ENCODE data around the gene GBP7. TPM values are rescaled to one million over a fixed set of nuclear protein-coding genes. Genes with fewer than 3 reads are reported as not detected.

The GBP7 gene
- total RNA-seq, 2 donors from 2014 or later, result 0.21 TPM; not detected in 1

GRCh38 chr1:89095737-89096136 lies 80.1 kb downstream of the GBP7 start:
- H3K36me3 ChIP-seq, result no peaks in the 10 kb centered on the region
- no peaks in the 10 kb centered on the region for H3K27me3 ChIP-seq (replicated peaks; ENCODE audit: insufficient read depth)
- H3K9me3 ChIP-seq, result no peaks in the 10 kb centered on the region
- ATAC-seq (ENCODE audit: insufficient number of reproducible peaks, low FRiP score, low read depth) (no peak), DNase-seq (ENCODE audit: low spot score) (no peak)
- TF ChIP-seq CTCF (IDR thresholded peaks at IDR 0.05), result no peak
- no peak overlapping the region for H3K4me3 ChIP-seq
- no peaks in the 10 kb centered on the region for H3K4me1 ChIP-seq (ENCODE audit: control insufficient read depth in 1 of 2, low read depth in 2 of 2)
- H3K27ac ChIP-seq, result no peak overlapping the region

DNA sequence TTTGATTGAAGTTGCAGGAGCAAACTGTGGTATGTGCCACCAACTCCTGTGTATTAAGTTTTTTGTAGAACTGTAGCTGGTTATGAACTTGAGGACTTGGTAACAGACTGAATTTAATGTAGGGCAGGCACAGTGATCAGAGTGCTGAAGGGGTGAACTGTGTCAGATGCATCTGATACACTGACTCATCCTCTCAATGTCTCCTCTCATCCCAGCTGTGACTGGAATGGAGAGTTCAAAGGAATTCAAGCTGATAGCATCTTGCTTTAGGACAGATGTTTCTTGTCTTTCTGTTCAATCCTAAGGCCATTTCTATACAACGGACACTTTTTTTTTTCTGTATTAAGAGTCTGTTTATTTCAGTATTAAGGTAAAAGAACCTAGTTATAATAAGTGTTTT lies 85.8 kb downstream of the GBP7 start:
- Histone ChIP-seq H3K27me3 (replicated peaks; ENCODE audit: insufficient read depth) (no peaks in the 10 kb centered on the region), H3K4me3 (no peak overlapping the region)
- no peak for TF ChIP-seq CTCF (IDR thresholded peaks at IDR 0.05)

GRCh38 chr1:89088572-89088971 lies 87.2 kb downstream of the GBP7 start:
- H3K4me3 ChIP-seq, result no peak overlapping the region
- H3K36me3 ChIP-seq, result no peaks in the 10 kb centered on the region
- H3K4me1 ChIP-seq (ENCODE audit: control insufficient read depth in 1 of 2, low read depth in 2 of 2), result no peaks in the 10 kb centered on the region
- H3K9me3 ChIP-seq, result no peaks in the 10 kb centered on the region
- ATAC-seq (ENCODE audit: insufficient number of reproducible peaks, low FRiP score, low read depth), result no peak
- TF ChIP-seq CTCF (IDR thresholded peaks at IDR 0.05), result no peak
- H3K27ac ChIP-seq, result no peak overlapping the region
- DNase-seq (ENCODE audit: low spot score), result no peak
- no peaks in the 10 kb centered on the region for H3K27me3 ChIP-seq (replicated peaks; ENCODE audit: insufficient read depth)

More for the DNA sequence above, 85.8 kb downstream of the GBP7 start:
- H3K9me3 ChIP-seq, result no peaks in the 10 kb centered on the region
- no peak for DNase-seq (ENCODE audit: low spot score)
- no peaks in the 10 kb centered on the region for H3K4me1 ChIP-seq (ENCODE audit: control insufficient read depth in 1 of 2, low read depth in 2 of 2)
- ATAC-seq (ENCODE audit: insufficient number of reproducible peaks, low FRiP score, low read depth), result no peak
- no peaks in the 10 kb centered on the region for H3K36me3 ChIP-seq
- no peak overlapping the region for H3K27ac ChIP-seq

DNA sequence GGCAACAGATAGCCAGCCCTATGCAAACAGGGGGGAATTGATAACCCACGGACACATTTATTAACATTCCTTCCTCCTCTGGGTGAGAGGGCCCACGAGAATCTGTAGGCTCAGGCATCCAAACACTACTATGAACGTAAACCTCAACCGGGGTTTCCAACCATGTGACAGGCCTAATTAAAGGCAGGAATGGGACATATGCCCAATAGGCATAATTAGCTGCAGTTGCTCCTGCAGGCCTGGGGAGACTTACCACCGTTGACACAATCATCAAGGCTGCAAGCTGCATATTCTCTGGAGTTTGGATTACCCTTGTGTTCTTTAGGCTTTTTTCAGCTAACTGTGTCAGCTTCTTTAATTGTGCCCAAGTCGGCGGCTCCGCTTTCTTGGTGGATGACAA lies 88.6 kb downstream of the GBP7 start:
- H3K27ac ChIP-seq, result no peak overlapping the region
- no peak for TF ChIP-seq CTCF (IDR thresholded peaks at IDR 0.05)
- no peaks in the 10 kb centered on the region for H3K27me3 ChIP-seq (replicated peaks; ENCODE audit: insufficient read depth)
- H3K4me3 ChIP-seq, result no peak overlapping the region
- no peaks in the 10 kb centered on the region for H3K36me3 ChIP-seq
- H3K9me3 ChIP-seq, result no peaks in the 10 kb centered on the region
- H3K4me1 ChIP-seq (ENCODE audit: control insufficient read depth in 1 of 2, low read depth in 2 of 2), result no peaks in the 10 kb centered on the region
- DNase-seq (ENCODE audit: low spot score) (no peak), ATAC-seq (ENCODE audit: insufficient number of reproducible peaks, low FRiP score, low read depth) (no peak)

DNA sequence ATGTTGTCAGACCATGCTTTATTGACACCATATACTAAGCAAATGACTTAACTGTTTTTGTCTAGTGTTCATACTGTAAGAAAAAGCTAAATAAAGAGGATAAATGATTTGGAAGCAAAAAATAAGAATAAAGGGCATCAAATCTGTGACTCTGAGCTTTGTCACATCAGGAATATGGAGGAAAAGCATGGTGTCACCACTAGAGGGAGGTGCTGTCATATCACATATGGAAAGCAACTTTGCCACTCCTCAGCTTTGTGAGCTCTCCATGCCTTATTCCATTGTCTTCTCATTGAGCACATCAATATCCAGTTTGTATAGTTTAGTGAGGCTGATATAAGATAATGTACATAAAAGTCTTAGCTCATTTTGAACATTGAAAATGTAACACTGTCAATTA lies 90.0 kb downstream of the GBP7 start:
- no peak for ATAC-seq (ENCODE audit: insufficient number of reproducible peaks, low FRiP score, low read depth)
- no peak for DNase-seq (ENCODE audit: low spot score)
- Histone ChIP-seq H3K9me3 (no peaks in the 10 kb centered on the region), H3K27me3 (replicated peaks; ENCODE audit: insufficient read depth) (no peaks in the 10 kb centered on the region), H3K36me3 (no peaks in the 10 kb centered on the region), H3K27ac (no peak overlapping the region), H3K4me1 (ENCODE audit: control insufficient read depth in 1 of 2, low read depth in 2 of 2) (no peaks in the 10 kb centered on the region), H3K4me3 (no peak overlapping the region)
- TF ChIP-seq CTCF (IDR thresholded peaks at IDR 0.05), result no peak

Other genes starting within 250 kb of the GBP7 start
- gene KYAT3, start 183.4 kb downstream of the GBP7 start, total RNA-seq, result 10 to 100 TPM; 16.7 to 24.8 TPM
- gene RBMXL1, start 183.4 kb downstream of the GBP7 start, total RNA-seq, result 10 to 100 TPM; 17.6 to 26.2 TPM
- gene GBP3, start 153.1 kb downstream of the GBP7 start, total RNA-seq, result 10 to 100 TPM; 44.7 to 51.9 TPM
- gene GBP1, start 110.8 kb downstream of the GBP7 start, total RNA-seq, result 10 to 100 TPM; 26.4 to 68.9 TPM
- gene GBP2, start 49.9 kb downstream of the GBP7 start, total RNA-seq, result 10 to 100 TPM; 79.7 to 89.5 TPM
- 10 to 100 TPM in 1 of 2 donors, 1 to 10 TPM in 1; 5.8 to 20.2 TPM for gene GBP4, start 22.9 kb upstream of the GBP7 start, total RNA-seq
- 10 to 100 TPM in 1 of 2 donors, 1 to 10 TPM in 1; 7.3 to 15.8 TPM for gene GBP5, start 96.9 kb upstream of the GBP7 start, total RNA-seq
- under 1 TPM in 1 of 2 donors, not detected in 1; 0.27 TPM for gene GBP6, start 188.1 kb upstream of the GBP7 start, total RNA-seq

Measured in thoracic aorta (tissue), 2 donors.